DMS114 treated with DMSO at 0.1 percent for 48 hours (cell line): ENCODE data around the gene NMNAT2.
"Not testable (repeated sequence)": the region's sequence is repeated elsewhere in the genome, so short reads cannot be mapped to it uniquely, and the experiment has no call there.

Experiments
- DNase-seq: peaks from one replicate; lab custom pipeline; 2025; ENCODE audit not compliant: unreplicated experiment; lab: John Stamatoyannopoulos, UW

The NMNAT2 gene

GRCh38 chr1:183267646-183268431 lies 150.3 kb downstream of the NMNAT2 start:
- no peak for DNase-seq

GRCh38 chr1:183263886-183264602 lies 154.1 kb downstream of the NMNAT2 start:
- DNase-seq: no peak

GRCh38 chr1:183262628-183263200 lies 155.5 kb downstream of the NMNAT2 start:
- no peak for DNase-seq

- no peak for DNase-seq
Measured at GRCh38 chr1:183259924-183260323, 158.3 kb downstream of the NMNAT2 start.

- no peak for DNase-seq
Measured at GRCh38 chr1:183255073-183255472, 163.1 kb downstream of the NMNAT2 start.

- no peak for DNase-seq
Measured at GRCh38 chr1:183251959-183252450, 166.2 kb downstream of the NMNAT2 start.

GRCh38 chr1:183251101-183251958 lies 166.8 kb downstream of the NMNAT2 start:
- DNase-seq: no peak

- no peak for DNase-seq
Measured at GRCh38 chr1:183249941-183250452, 168.2 kb downstream of the NMNAT2 start.

- no peak for DNase-seq
Measured at GRCh38 chr1:183248989-183249691, 169.0 kb downstream of the NMNAT2 start.

GRCh38 chr1:183247931-183248330 lies 170.2 kb downstream of the NMNAT2 start:
- no peak for DNase-seq

GRCh38 chr1:183247484-183247883 lies 170.7 kb downstream of the NMNAT2 start:
- no peak for DNase-seq

GRCh38 chr1:183247066-183247465 lies 171.1 kb downstream of the NMNAT2 start:
- DNase-seq: no peak

GRCh38 chr1:183246436-183246835 lies 171.7 kb downstream of the NMNAT2 start:
- no peak for DNase-seq

- DNase-seq: no peak
Measured at GRCh38 chr1:183245357-183245756, 172.8 kb downstream of the NMNAT2 start.

GRCh38 chr1:183244466-183244865 lies 173.7 kb downstream of the NMNAT2 start:
- DNase-seq: no peak

GRCh38 chr1:183243161-183244050 lies 174.8 kb downstream of the NMNAT2 start:
- no peak for DNase-seq

- no peak for DNase-seq
Measured at GRCh38 chr1:183242556-183242955, 175.6 kb downstream of the NMNAT2 start.

- DNase-seq: no peak
Measured at GRCh38 chr1:183241471-183241870, 176.7 kb downstream of the NMNAT2 start.

GRCh38 chr1:183240853-183241252 lies 177.3 kb downstream of the NMNAT2 start:
- not testable (repeated sequence) for DNase-seq
